PFSK-1 (cell line): Measurements from ENCODE around the gene ST3GAL6.

Experiments
- SIN3A ChIP-seq: IDR thresholded peaks from 2 replicates; pipeline ENCODE4 v1.6.1; 2012; ENCODE audit warnings: mild to moderate bottlenecking, low read length, moderate library complexity, borderline replicate concordance; ENCODE audit not compliant: insufficient read depth
- TAF1 ChIP-seq: IDR thresholded peaks from 2 replicates; pipeline ENCODE4 v1.6.1; 2012; ENCODE audit warnings: low read length, control low read depth, borderline replicate concordance; ENCODE audit not compliant: insufficient read depth
- TF ChIP-seq, protein P1 (sequence below), 2 experiments: IDR thresholded peaks; 2 replicates each; pipeline versions ENCODE4 v1.6.1 to v1.8.0; 2011 to 2012; ENCODE audit warnings: low read depth in 2 of 2, low read length in 2 of 2, control low read depth in 1 of 2, inconsistent platforms in 1 of 2, mild to moderate bottlenecking in 1 of 2, moderate library complexity in 1 of 2; ENCODE audit not compliant: insufficient read depth in 1 of 2

DNA sequence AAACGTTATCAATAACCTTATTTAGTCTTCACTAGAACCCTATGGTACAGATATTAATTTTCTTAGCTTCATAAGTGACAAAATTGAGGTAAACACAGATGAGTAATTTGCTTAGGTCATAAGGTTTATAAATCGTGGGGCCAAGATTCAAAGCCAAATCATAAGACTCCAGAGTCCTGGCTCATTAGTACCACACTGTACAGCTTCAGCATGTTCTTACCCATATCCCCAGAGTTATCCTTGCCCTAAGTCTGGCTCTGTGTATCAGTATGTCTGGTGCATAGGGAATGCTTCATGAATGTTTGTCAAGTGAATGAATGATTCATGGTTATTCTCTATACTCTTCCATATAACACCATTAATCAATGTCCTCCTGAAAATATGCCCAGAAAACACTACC lies 45.6 kb upstream of the ST3GAL6 start:
- TF ChIP-seq SIN3A (no peak), TAF1 (no peak)
- TF ChIP-seq, protein P1, sequence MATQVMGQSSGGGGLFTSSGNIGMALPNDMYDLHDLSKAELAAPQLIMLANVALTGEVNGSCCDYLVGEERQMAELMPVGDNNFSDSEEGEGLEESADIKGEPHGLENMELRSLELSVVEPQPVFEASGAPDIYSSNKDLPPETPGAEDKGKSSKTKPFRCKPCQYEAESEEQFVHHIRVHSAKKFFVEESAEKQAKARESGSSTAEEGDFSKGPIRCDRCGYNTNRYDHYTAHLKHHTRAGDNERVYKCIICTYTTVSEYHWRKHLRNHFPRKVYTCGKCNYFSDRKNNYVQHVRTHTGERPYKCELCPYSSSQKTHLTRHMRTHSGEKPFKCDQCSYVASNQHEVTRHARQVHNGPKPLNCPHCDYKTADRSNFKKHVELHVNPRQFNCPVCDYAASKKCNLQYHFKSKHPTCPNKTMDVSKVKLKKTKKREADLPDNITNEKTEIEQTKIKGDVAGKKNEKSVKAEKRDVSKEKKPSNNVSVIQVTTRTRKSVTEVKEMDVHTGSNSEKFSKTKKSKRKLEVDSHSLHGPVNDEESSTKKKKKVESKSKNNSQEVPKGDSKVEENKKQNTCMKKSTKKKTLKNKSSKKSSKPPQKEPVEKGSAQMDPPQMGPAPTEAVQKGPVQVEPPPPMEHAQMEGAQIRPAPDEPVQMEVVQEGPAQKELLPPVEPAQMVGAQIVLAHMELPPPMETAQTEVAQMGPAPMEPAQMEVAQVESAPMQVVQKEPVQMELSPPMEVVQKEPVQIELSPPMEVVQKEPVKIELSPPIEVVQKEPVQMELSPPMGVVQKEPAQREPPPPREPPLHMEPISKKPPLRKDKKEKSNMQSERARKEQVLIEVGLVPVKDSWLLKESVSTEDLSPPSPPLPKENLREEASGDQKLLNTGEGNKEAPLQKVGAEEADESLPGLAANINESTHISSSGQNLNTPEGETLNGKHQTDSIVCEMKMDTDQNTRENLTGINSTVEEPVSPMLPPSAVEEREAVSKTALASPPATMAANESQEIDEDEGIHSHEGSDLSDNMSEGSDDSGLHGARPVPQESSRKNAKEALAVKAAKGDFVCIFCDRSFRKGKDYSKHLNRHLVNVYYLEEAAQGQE (IDR thresholded peaks at IDR 0.05; ENCODE audit: insufficient read depth in 1 of 2, low read depth in 2 of 2, low read length in 2 of 2), result no peak
